CD4-positive, alpha-beta memory T cell (primary cell): ENCODE measurements around the gene PXDN. TPM values are rescaled to one million over a fixed set of nuclear protein-coding genes. Genes with fewer than 3 reads are reported as not detected.
"Not testable (repeated sequence)": the region's sequence is repeated elsewhere in the genome, so short reads cannot be mapped to it uniquely, and the experiment has no call there.

Experiments
- CTCF ChIA-PET: fragments of 350-600 bp; sonication (Branson Sonifier 250); formaldehyde crosslinking; loops from one replicate; lab custom pipeline; 2021; ENCODE audit warnings: inconsistent platforms; ENCODE audit not compliant: partially characterized antibody; lab: Charles Lee
- POLR2A ChIA-PET: fragments of 350-600 bp; sonication (Branson Sonifier 250); formaldehyde crosslinking; loops from one replicate; lab custom pipeline; 2021; ENCODE audit not compliant: partially characterized antibody; lab: Charles Lee
- DNase-seq, 5 donors: peaks; one replicate each; pipeline versions ENCODE4 v3.0.0 to v3.0.0-alpha.2; 2020 to 2022; ENCODE audit warnings: mixed read lengths in 1 of 5
- H3K27ac ChIP-seq: one replicate; pipeline ENCODE4 v1.7.0; 2013; ENCODE audit warnings: low read depth, low read length
- H3K27me3 ChIP-seq: 2 replicates; pipeline ENCODE4 v1.7.0; 2013; ENCODE audit warnings: mild to moderate bottlenecking, low read length, moderate library complexity; ENCODE audit not compliant: insufficient read depth
- H3K36me3 ChIP-seq: 2 replicates; pipeline ENCODE4 v1.7.0; 2013; ENCODE audit warnings: mild to moderate bottlenecking, low read length, moderate library complexity; ENCODE audit not compliant: insufficient read depth
- H3K4me1 ChIP-seq: 2 replicates; pipeline ENCODE4 v1.7.0; 2013; ENCODE audit warnings: mild to moderate bottlenecking, low read length, moderate library complexity; ENCODE audit not compliant: insufficient read depth
- H3K4me3 ChIP-seq, 2 donors: one replicate each; pipeline ENCODE4 v1.7.0; 2013; ENCODE audit warnings: low read length in 2 of 2, mild to moderate bottlenecking in 1 of 2
- H3K9me3 ChIP-seq, 2 donors: one replicate each; pipeline ENCODE4 v1.7.0; 2013; ENCODE audit warnings: low read length in 2 of 2, control low read depth in 1 of 2; ENCODE audit not compliant: control insufficient read depth in 1 of 2
- H3K27ac Mint-ChIP-seq, 7 donors: one replicate each; pipeline ENCODE4 v1.8.0; 2020 to 2021; ENCODE audit warnings: mixed read lengths in 7 of 7, mild to moderate bottlenecking in 6 of 7, inconsistent platforms in 3 of 7, moderate library complexity in 3 of 7
- H3K27me3 Mint-ChIP-seq, 2 donors: one replicate each; pipeline ENCODE4 v1.8.0; 2020 to 2021; ENCODE audit warnings: mixed read lengths in 2 of 2
- H3K36me3 Mint-ChIP-seq, 2 donors: one replicate each; pipeline ENCODE4 v1.8.0; 2020 to 2021; ENCODE audit warnings: mixed read lengths in 2 of 2, inconsistent platforms in 1 of 2, mild to moderate bottlenecking in 1 of 2
- H3K4me1 Mint-ChIP-seq, 4 donors: one replicate each; pipeline ENCODE4 v1.8.0; 2020 to 2021; ENCODE audit warnings: mixed read lengths in 4 of 4, mild to moderate bottlenecking in 1 of 4
- H3K4me3 Mint-ChIP-seq, 8 donors: one replicate each; pipeline ENCODE4 v1.8.0; 2020 to 2021; ENCODE audit warnings: mixed read lengths in 8 of 8, mild to moderate bottlenecking in 7 of 8, moderate library complexity in 6 of 8, inconsistent platforms in 3 of 8
- H3K9me3 Mint-ChIP-seq, 8 donors: one replicate each; pipeline ENCODE4 v1.8.0; 2020 to 2021; ENCODE audit warnings: mixed read lengths in 8 of 8, mild to moderate bottlenecking in 5 of 8, inconsistent platforms in 3 of 8, moderate library complexity in 1 of 8
- intact Hi-C: fragments of 100-400 bp; cut with micrococcal nuclease; formaldehyde crosslinking; loops from one replicate; pipeline ENCODE4 v1.15.1; 2023
- polyA plus RNA-seq, 2 donors: library from polyadenylated mRNA; unstranded; fragments of 300-500 nt; fragmentation: Illumina TruSeq; gene quantifications; one replicate each; pipeline ENCODE4 v1.2.3, GENCODE V29; 2021
- total RNA-seq, 2 experiments: library from RNA; stranded (reverse); gene quantifications; one replicate each; pipeline ENCODE4 v1.2.3, GENCODE V29; 2021

Gene PXDN
- total and polyA plus RNA-seq, 4 experiments from 2014 or later: 0.79 TPM; not detected in 3

- H3K27ac ChIP-seq: no peak overlapping the region
- H3K4me1 ChIP-seq: no peaks in the 10 kb centered on the region
- Mint-ChIP-seq H3K27ac (no peak overlapping the region), H3K36me3 (no peaks in the 10 kb centered on the region), H3K9me3 (peaks cover 0 to 2% (median 0%) of the 10 kb centered on the region in 8 donors), H3K4me3 (no peak overlapping the region), H3K4me1 (peaks cover 0 to 7% (median 5%) of the 10 kb centered on the region in 4 donors), H3K27me3 (peaks cover 13 to 16% of the 10 kb centered on the region in 2 donors)
- H3K27me3 ChIP-seq: no peaks in the 10 kb centered on the region
- ChIA-PET POLR2A (no interaction called here), CTCF (interaction anchor here (0.7 kb wide), 1 partner anchor 80 kb away, joined by 3 read pairs; no protein-coding TSS in a partner anchor)
- no peak overlapping the region for H3K4me3 ChIP-seq
- intact Hi-C loops: no loop called here
- DNase-seq: no peak
- no peaks in the 10 kb centered on the region for H3K36me3 ChIP-seq
- no peaks in the 10 kb centered on the region for H3K9me3 ChIP-seq
Observed at GRCh38 chr2:1738646-1739302, 5.5 kb downstream of the PXDN start.

DNA sequence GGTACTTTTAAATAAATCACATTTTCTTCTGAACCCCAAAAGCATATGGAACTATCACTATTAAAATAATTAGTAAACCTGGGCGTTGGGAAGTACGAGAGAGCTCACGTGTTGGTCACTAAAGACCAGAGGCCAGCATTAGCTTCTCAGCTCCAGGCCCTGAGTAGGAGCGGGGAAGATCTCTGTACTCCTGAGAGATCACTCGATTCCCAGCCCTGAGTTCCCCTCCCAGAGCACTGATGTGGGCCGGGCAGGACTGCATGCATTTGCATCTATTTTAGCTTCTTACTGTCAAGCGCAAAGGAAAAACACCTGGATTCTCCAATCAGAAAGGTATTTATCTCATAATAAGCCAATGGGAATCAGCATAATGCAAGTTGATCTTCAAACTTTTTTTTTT lies 6.2 kb downstream of the PXDN start:
- no peak overlapping the region for H3K4me3 ChIP-seq
- CTCF ChIA-PET: interaction anchor here (0.7 kb wide), 1 partner anchor 81 kb away, joined by 3 read pairs; no protein-coding TSS in a partner anchor
- Mint-ChIP-seq H3K4me3 (no peak overlapping the region), H3K4me1 (peaks cover 0 to 7% (median 5%) of the 10 kb centered on the region in 4 donors), H3K27me3 (peaks cover 13 to 16% of the 10 kb centered on the region in 2 donors), H3K9me3 (peaks cover 0 to 2% (median 0%) of the 10 kb centered on the region in 8 donors), H3K36me3 (no peaks in the 10 kb centered on the region), H3K27ac (no peak overlapping the region)
- intact Hi-C loops: no loop called here
- DNase-seq: no peak
- POLR2A ChIA-PET: no interaction called here
- no peaks in the 10 kb centered on the region for H3K27me3 ChIP-seq
- no peaks in the 10 kb centered on the region for H3K36me3 ChIP-seq
- H3K27ac ChIP-seq: no peak overlapping the region
- no peaks in the 10 kb centered on the region for H3K4me1 ChIP-seq
- no peaks in the 10 kb centered on the region for H3K9me3 ChIP-seq

GRCh38 chr2:1736997-1737480 lies 7.3 kb downstream of the PXDN start:
- CTCF ChIA-PET: no interaction called here
- peaks cover 0 to 2% (median 0%) of the 10 kb centered on the region in 8 donors for H3K9me3 Mint-ChIP-seq
- no peaks in the 10 kb centered on the region for H3K4me1 ChIP-seq
- H3K27me3 Mint-ChIP-seq: peaks cover 7 to 13% of the 10 kb centered on the region in 2 donors
- H3K9me3 ChIP-seq: no peaks in the 10 kb centered on the region
- H3K36me3 Mint-ChIP-seq: no peaks in the 10 kb centered on the region
- H3K27ac Mint-ChIP-seq: no peak overlapping the region
- DNase-seq: no peak
- no peak overlapping the region for H3K4me3 ChIP-seq
- POLR2A ChIA-PET: no interaction called here
- H3K36me3 ChIP-seq: no peaks in the 10 kb centered on the region
- intact Hi-C loops: no loop called here
- H3K27me3 ChIP-seq: no peaks in the 10 kb centered on the region
- no peak overlapping the region for H3K4me3 Mint-ChIP-seq
- no peaks in the 10 kb centered on the region for H3K4me1 Mint-ChIP-seq
- no peak overlapping the region for H3K27ac ChIP-seq

DNA sequence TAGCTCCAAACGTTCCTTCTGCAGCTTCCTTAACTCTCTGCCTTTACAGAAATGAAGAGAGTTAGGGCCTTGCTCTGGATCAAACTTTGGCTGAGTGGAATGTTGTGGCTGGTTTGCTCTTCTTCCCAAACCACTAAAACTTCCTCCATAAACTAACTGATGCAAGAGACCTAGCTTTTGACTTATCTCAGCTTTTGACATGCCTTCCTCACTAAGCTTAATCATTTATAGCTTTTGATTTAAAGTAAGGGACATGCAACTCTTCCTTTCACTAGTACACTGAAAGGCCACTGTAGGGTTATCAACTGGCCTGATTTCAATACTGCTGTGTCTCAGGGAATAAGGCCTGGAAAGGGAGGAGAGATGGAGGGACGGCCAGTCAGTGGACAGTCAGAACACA lies 8.3 kb downstream of the PXDN start:
- ChIA-PET POLR2A (no interaction called here), CTCF (no interaction called here)
- H3K4me3 ChIP-seq: no peak overlapping the region
- no peaks in the 10 kb centered on the region for H3K27me3 ChIP-seq
- intact Hi-C loops: no loop called here
- no peak overlapping the region for H3K27ac ChIP-seq
- H3K4me1 ChIP-seq: no peaks in the 10 kb centered on the region
- peaks cover 3 to 4% of the 10 kb centered on the region in 2 donors for H3K27me3 Mint-ChIP-seq
- DNase-seq: no peak
- H3K36me3 Mint-ChIP-seq: no peaks in the 10 kb centered on the region
- no peaks in the 10 kb centered on the region for H3K4me1 Mint-ChIP-seq
- peaks cover 0 to 2% (median 0%) of the 10 kb centered on the region in 8 donors for H3K9me3 Mint-ChIP-seq
- H3K36me3 ChIP-seq: no peaks in the 10 kb centered on the region
- H3K9me3 ChIP-seq: no peaks in the 10 kb centered on the region
- no peak overlapping the region for H3K4me3 Mint-ChIP-seq
- H3K27ac Mint-ChIP-seq: no peak overlapping the region

DNA sequence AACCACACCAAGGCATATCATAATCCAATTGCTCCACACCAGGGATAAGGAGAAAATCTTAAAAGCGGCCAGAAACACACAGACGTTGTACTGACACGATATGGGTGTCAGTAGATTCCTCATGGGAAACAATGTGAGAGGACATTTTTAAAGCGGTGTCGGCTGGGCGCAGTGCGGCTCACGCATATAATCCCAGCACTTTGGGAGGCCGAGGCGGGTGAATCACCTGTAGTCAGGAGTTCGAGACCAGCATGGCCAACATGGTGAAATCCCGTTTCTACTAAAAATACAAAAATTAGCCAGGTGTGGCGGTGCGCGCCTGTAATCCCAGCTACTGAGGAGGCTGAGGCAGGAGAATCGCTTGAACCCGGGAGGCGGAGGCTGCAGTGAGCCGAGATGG lies 11.0 kb downstream of the PXDN start:
- H3K27ac ChIP-seq, DNase-seq, H3K4me1 Mint-ChIP-seq, H3K4me1 ChIP-seq, intact Hi-C loops, H3K36me3 Mint-ChIP-seq, POLR2A ChIA-PET, H3K36me3 ChIP-seq, H3K27me3 ChIP-seq, H3K4me3 ChIP-seq, H3K9me3 Mint-ChIP-seq, H3K27ac Mint-ChIP-seq, H3K9me3 ChIP-seq, H3K27me3 Mint-ChIP-seq, CTCF ChIA-PET, H3K4me3 Mint-ChIP-seq: not testable (repeated sequence)

- DNase-seq: no peak
- H3K36me3 ChIP-seq: no peaks in the 10 kb centered on the region
- H3K4me1 ChIP-seq: no peaks in the 10 kb centered on the region
- Mint-ChIP-seq H3K9me3 (peaks cover 0 to 3% (median 0%) of the 10 kb centered on the region in 8 donors), H3K4me3 (no peak overlapping the region), H3K27ac (no peak overlapping the region), H3K36me3 (no peaks in the 10 kb centered on the region), H3K27me3 (peaks cover 1 to 2% of the 10 kb centered on the region in 2 donors), H3K4me1 (no peaks in the 10 kb centered on the region)
- CTCF ChIA-PET: no interaction called here
- no peaks in the 10 kb centered on the region for H3K9me3 ChIP-seq
- intact Hi-C loops: no loop called here
- POLR2A ChIA-PET: no interaction called here
- no peaks in the 10 kb centered on the region for H3K27me3 ChIP-seq
- H3K27ac ChIP-seq: no peak overlapping the region
- H3K4me3 ChIP-seq: no peak overlapping the region
Observed at GRCh38 chr2:1731963-1732768, 12.1 kb downstream of the PXDN start.

- ChIA-PET CTCF (no interaction called here), POLR2A (no interaction called here)
- no peak overlapping the region for H3K4me3 Mint-ChIP-seq
- peaks cover 0 to 7% (median 0%) of the 10 kb centered on the region in 8 donors for H3K9me3 Mint-ChIP-seq
- no peak for DNase-seq
- Histone ChIP-seq H3K36me3 (no peaks in the 10 kb centered on the region), H3K27ac (no peak overlapping the region), H3K4me3 (no peak overlapping the region), H3K27me3 (no peaks in the 10 kb centered on the region), H3K4me1 (no peaks in the 10 kb centered on the region), H3K9me3 (no peaks in the 10 kb centered on the region)
- no peak overlapping the region for H3K27ac Mint-ChIP-seq
- no peaks in the 10 kb centered on the region for H3K36me3 Mint-ChIP-seq
- no peaks in the 10 kb centered on the region for H3K4me1 Mint-ChIP-seq
- intact Hi-C loops: no loop called here
- peaks cover 1 to 3% of the 10 kb centered on the region in 2 donors for H3K27me3 Mint-ChIP-seq
Observed at GRCh38 chr2:1731447-1731962, 12.8 kb downstream of the PXDN start.
